ENCODE results near the gene ATXN7L1. TPM values are rescaled to one million over a fixed set of nuclear protein-coding genes. Genes with fewer than 3 reads are reported as not detected.

The ATXN7L1 gene
- total RNA-seq, 6 experiments from 2014 or later: 7.1 to 15.7 (median 11.0) TPM

GRCh38 chr7:105644937-105645336, 231.5 kb downstream of the ATXN7L1 start:
- intact Hi-C loops (cut with DNase I): no loop called here
- no peaks in the 10 kb centered on the region for H3K27me3 ChIP-seq
- no peak overlapping the region for H3K4me3 ChIP-seq
- DNase-seq: no peak
- ATAC-seq: no peak
- no peak overlapping the region for H3K27ac ChIP-seq
- TF ChIP-seq CTCF (IDR thresholded peaks at IDR 0.05) (no peak), POLR2A (IDR thresholded peaks at IDR 0.05) (no peak)
- no peaks in the 10 kb centered on the region for H3K9me3 ChIP-seq
- WGBS (ENCODE audit: insufficient coverage, low coverage, low lambda C conversion rate, missing lambda C conversion rate): 64% methylated on average over 3 of the region's 3 CpGs
- H3K36me3 ChIP-seq: peaks cover 0 to 12% (median 6%) of the 10 kb centered on the region in 4 donors
- H3K4me1 ChIP-seq: peaks cover 0 to 16% (median 8%) of the 10 kb centered on the region in 4 donors

- DNase-seq (no peak), ATAC-seq (no peak)
- no peak for TF ChIP-seq CTCF (IDR thresholded peaks at IDR 0.05)
- Histone ChIP-seq H3K4me1 (peaks cover 0 to 6% (median 2%) of the 10 kb centered on the region in 4 donors), H3K36me3 (peaks cover 0 to 21% (median 6%) of the 10 kb centered on the region in 4 donors), H3K4me3 (no peak overlapping the region), H3K9me3 (no peaks in the 10 kb centered on the region), H3K27me3 (no peaks in the 10 kb centered on the region), H3K27ac (no peak overlapping the region)
- intact Hi-C loops (cut with DNase I): no loop called here
- WGBS (ENCODE audit: insufficient coverage, low coverage, low lambda C conversion rate, missing lambda C conversion rate): 83% methylated on average over 1 of the region's 1 CpG
These were observed 232.5 kb downstream of the ATXN7L1 start for GRCh38 chr7:105643851-105644250.

- no peak for TF ChIP-seq POLR2A (IDR thresholded peaks at IDR 0.05)
- Histone ChIP-seq H3K27ac (no peak overlapping the region), H3K27me3 (no peaks in the 10 kb centered on the region), H3K4me1 (peaks cover 0 to 1% (median 0%) of the 10 kb centered on the region in 4 donors), H3K36me3 (peaks cover 0 to 26% (median 6%) of the 10 kb centered on the region in 4 donors), H3K9me3 (no peaks in the 10 kb centered on the region), H3K4me3 (no peak overlapping the region)
- intact Hi-C loops (cut with DNase I): no loop called here
- ATAC-seq (no peak), DNase-seq (no peak)
- 60% methylated on average over 3 of the region's 15 CpGs for WGBS (ENCODE audit: insufficient coverage, low coverage, low lambda C conversion rate, missing lambda C conversion rate)
These were observed 233.0 kb downstream of the ATXN7L1 start for GRCh38 chr7:105643384-105643783.

- ATAC-seq: no peak
- TF ChIP-seq CTCF (IDR thresholded peaks at IDR 0.05) (no peak), POLR2A (IDR thresholded peaks at IDR 0.05) (no peak)
- no peak overlapping the region for H3K27ac ChIP-seq
- H3K9me3 ChIP-seq: no peaks in the 10 kb centered on the region
- 93% methylated on average over 3 of the region's 7 CpGs for WGBS (ENCODE audit: insufficient coverage, low coverage, low lambda C conversion rate, missing lambda C conversion rate)
- no peaks in the 10 kb centered on the region for H3K27me3 ChIP-seq
- intact Hi-C loops (cut with DNase I): no loop called here
- H3K4me3 ChIP-seq: no peak overlapping the region
- no peak for DNase-seq
- H3K36me3 ChIP-seq: peaks cover 0 to 36% (median 11%) of the 10 kb centered on the region in 4 donors
- no peaks in the 10 kb centered on the region for H3K4me1 ChIP-seq
These were observed 234.1 kb downstream of the ATXN7L1 start for GRCh38 chr7:105642264-105642663.

GRCh38 chr7:105640956-105641810, 235.2 kb downstream of the ATXN7L1 start:
- intact Hi-C loops (cut with DNase I): no loop called here
- H3K36me3 ChIP-seq: peaks cover 0 to 45% (median 15%) of the 10 kb centered on the region in 4 donors

More at GRCh38 chr7:105640956-105641810, 235.2 kb downstream of the ATXN7L1 start:
- H3K27ac ChIP-seq: no peak overlapping the region
- H3K27me3 ChIP-seq: no peaks in the 10 kb centered on the region
- H3K4me1 ChIP-seq: no peaks in the 10 kb centered on the region
- TF ChIP-seq POLR2A (IDR thresholded peaks at IDR 0.05) (no peak), CTCF (IDR thresholded peaks at IDR 0.05) (no peak)
- no peaks in the 10 kb centered on the region for H3K9me3 ChIP-seq
- no peak for DNase-seq
- no peak for ATAC-seq
- H3K4me3 ChIP-seq: no peak overlapping the region
- 83% methylated on average over 9 of the region's 16 CpGs for WGBS (ENCODE audit: insufficient coverage, low coverage, low lambda C conversion rate, missing lambda C conversion rate)
